ENCODE measurements around the gene OTOGL.

GRCh38 chr12:80332827-80333226, 233.5 kb downstream of the OTOGL start:
- TF ChIP-seq POLR2AphosphoS5 (IDR thresholded peaks at IDR 0.05; ENCODE audit: low read depth, low read length) (no peak), SIN3A (IDR thresholded peaks at IDR 0.05; ENCODE audit: borderline replicate concordance, insufficient read depth, low read length) (no peak), REST (IDR thresholded peaks at IDR 0.05; ENCODE audit: insufficient read depth in 1 of 2, low read depth in 2 of 2, low read length in 2 of 2) (no peak), TAF1 (IDR thresholded peaks at IDR 0.05; ENCODE audit: borderline replicate concordance, insufficient read depth, low read length) (no peak)
